ENCODE results near the gene ABCC6.
"Not testable (repeated sequence)": the region's sequence is repeated elsewhere in the genome, so short reads cannot be mapped to it uniquely, and the experiment has no call there.

The ABCC6 gene

DNA sequence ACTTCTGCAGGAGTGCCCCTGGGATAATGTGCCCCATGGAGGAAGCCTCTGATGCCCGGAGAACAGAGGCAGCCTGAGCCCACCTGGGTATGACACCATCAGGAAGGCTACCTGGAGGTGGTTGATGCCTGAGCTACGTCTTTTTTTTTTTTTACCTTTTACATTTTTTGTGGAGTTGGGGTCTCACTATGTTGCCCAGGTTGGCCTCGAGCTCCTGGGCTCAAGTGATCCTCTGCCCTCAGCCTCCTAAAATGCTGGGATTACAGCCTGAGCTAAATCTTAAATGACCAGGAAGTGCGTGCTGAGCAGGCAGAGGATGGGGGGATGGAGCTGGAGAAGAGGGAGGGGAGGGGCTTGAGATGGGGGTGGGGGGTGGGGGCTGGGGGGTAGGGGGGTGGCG, 32.7 kb downstream of the ABCC6 start:
- DNase-seq (ENCODE audit: low read depth in 2 of 2) = no peak

DNA sequence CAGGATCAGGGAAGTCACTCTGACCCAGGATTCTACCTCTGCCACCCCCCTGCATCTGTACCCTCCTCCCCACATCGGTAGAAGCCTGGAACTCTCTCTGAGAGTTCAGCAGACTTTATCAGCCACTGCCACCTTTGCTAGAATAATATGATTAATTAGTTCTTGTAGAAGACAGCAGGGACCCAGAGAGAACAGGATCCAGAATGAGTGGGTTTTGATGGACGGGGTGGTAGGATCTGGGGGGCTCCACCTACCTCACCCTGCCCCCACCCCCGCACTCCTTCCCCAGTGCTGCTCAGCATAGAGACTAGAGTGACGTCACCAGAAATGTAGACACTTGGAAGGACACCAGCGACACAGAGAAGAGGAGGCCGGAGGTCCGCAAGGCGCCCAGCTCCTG, 33.5 kb downstream of the ABCC6 start:
- DNase-seq (ENCODE audit: low read depth in 2 of 2) = no peak

DNA sequence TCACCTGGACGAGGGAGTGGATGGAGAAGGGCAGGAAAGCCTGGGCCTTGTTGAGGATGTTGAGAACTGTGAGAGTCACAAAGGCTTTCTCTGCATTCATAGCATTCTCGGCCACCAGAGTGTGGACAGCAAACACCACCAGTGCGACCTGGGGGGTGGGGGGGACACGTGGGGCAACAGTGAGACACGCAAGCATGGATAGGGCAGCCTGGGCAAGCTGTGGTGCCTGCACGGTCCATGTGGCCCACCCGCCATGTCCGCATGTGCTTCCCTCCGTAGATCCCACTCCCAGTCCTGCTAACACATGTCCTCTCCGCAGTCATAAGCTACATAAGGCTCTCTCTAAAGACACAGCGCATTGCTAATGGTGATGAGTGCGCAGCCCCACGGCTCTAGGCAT, 34.5 kb downstream of the ABCC6 start:
- no peak for DNase-seq (ENCODE audit: low read depth in 2 of 2)

DNA sequence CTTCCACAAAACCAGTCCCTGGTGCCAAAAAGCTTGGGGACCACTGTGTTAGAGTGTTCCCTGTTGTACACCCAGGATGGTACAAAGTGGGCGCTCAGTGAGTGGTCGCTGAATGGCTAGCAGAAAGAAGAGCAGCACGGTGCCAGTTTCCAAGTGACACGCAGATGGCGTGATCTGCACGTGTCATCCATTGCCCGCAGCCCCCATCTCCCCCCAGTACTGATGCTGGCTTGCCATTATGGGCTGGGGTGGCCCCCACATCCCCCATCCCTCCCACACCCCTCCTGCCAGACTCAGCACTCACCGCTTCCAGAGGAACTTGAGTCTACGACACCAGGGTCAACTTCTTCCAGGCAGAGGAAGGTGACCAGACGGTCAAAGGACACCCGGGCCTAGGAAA, 36.5 kb downstream of the ABCC6 start:
- no peak for DNase-seq (ENCODE audit: low read depth in 2 of 2)

DNA sequence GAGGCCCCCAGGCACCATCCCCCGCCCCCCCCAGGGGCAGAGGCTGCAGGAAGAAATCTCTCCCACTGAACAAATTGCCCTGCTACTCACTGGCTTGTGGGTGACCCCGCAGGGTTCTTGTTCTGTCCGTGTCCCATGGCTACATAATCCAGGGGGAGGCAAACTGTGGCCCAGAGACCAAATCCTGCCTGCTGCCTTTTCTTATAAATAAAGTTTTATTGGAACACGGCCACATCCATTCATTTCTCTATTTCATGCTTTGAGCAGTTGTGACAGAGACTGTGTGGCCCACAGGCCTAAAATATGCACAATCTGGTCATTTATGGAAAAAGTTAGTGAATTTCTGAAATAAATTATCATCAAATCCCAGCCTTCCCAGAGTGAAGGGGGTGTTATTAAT, 38.2 kb downstream of the ABCC6 start:
- DNase-seq (ENCODE audit: low read depth in 2 of 2) = no peak

DNA sequence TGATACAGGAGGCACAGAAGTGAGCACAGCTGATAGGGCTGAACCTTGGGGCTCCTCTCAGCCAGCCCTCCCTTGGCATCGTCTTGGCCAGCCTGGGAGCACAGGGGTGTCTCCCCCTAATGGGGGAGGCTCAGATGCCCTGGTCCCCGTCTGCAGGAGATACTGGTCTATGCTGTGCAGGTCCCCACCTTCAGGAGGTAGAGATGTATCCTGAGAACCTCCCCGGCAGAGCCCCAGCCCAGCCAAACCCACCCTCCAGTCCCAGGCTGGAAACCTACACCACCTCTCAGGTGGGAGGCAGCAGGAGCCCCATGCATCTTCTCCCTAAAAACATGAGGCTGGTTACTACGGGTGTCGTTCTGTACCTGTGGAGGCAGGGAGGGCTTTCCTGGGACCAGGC, 38.7 kb downstream of the ABCC6 start:
- no peak for DNase-seq (ENCODE audit: low read depth in 2 of 2)

DNA sequence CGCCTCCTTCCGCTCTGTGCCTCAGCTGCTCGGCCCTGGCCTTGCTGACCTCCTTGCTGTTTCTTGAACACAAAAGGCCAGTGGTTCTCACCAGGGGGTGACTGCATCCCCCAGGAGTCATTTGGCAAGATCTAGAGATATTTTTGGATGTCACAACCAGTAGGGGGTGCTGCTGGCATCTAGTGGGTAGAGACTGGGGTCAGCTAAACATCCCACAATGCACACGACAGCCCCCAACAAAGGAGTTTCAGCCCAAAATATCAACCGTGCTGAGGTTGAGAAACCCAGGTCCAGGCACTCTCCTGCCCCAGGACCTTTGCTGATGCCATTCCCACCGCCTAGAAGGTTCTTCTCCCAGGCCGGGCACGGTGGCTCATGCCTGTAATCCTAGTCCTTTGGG, 39.7 kb downstream of the ABCC6 start:
- no peak for DNase-seq (ENCODE audit: low read depth in 2 of 2)

DNA sequence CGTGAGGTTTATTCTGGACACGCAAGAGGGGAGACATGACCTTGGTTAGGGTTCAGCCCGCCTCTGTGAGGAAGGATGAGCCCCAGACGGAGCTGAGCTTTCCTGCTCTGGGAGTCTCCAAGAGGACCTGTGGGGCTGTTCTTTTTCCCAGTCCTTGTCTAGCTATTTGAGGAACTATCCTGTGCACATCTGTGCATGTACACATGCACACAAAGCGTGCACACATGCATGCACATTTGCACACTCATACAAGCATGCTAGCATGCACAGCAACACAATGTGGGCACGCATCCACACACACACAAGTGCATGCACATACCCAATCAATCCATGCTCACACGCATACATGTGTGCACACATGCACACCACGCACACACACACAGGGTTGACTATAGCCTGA, 40.4 kb downstream of the ABCC6 start:
- no peak for DNase-seq (ENCODE audit: low read depth in 2 of 2)

DNA sequence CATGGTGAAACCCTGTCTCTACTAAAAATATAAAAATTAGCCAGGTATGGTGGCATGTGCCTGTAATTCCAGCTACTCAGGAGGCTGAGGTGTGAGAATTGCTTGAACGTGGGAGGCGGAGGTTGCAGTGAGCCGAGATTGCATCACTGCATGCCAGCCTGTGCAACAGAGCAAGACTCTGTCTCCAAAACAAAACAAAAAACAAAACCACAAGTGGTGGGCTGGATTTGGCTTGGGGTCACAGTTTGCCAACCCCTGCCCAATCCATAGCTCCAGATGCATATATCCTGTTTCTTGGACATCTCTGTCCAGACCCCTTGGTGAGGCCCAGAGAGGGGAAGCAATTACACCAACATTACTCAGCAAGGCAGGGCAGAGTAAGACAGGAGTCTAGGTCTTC, 41.5 kb downstream of the ABCC6 start:
- DNase-seq (ENCODE audit: low read depth in 2 of 2) = not testable (repeated sequence)

DNA sequence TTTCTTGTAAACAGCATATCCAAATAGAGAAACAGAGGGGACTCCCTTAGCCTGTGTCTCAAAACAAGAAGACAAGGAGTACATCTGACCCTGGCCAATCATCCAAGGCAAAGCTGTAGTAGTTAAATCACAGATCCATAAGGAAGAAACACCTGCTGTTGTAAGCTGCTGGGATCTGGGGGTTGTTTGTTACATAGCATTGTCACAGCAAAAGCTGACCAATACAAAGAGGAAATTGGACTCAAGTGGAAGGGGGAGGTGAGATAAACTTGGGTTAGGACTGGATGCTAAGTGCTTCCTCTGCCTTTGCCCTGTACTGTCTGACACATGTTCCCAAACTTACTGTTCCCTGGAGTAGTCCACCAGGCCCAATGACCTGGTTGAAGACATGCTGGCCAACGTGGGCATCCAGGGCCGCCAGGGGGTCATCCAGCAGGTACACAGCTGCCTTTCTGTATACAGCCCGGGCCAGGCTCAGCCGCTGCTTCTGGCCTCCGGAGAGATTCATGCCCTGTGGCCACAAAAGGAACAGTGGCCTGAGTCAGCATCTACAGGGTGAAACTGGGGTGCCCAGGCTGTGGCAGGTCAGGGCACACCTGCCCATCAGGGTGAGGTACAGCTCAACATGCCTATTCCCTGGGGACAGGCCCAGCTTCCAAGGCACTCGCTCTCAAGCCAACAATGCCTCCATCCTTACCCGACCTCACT, 44.7 kb downstream of the ABCC6 start:
- DNase-seq (ENCODE audit: low read depth in 2 of 2) = no peak

DNA sequence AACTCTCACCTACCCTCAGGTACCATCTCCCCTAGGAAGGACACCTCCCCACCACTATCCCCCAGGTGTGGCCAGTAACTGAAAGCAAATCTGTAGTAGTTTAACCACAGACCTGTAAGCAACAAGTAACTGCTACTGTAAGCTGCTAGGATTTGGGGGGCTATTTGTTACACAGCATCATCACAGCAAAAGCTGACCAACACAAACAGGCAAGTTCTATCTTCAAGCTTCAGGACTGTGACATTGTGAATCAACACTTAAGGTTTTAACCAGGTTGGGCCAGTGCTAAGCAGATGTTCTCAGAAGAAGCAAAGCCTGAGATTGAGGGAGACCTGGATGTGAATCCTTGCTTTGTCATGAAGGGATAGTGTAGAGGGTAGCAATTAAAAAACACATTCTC, 47.0 kb downstream of the ABCC6 start:
- DNase-seq (ENCODE audit: low read depth in 2 of 2) = no peak

DNA sequence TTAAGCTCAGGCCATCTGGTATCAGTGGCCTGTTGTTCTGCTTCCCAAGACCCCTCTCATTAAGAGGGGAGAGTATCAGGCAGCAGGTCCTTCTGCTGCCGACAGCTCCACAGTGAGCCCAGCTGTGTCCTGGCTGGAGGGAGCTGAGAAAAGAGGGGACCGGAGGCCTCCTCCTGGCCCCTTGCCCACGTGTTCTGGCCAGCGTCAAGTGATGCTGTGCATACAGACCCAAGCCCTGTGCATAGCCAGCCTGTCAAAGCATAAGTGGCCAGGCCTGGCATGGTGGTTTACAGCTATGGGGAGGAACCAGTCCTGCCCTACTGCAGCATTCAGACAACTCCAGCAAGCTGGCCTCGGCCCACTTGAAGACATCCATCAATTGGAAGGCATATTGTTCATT, 48.0 kb downstream of the ABCC6 start:
- DNase-seq (ENCODE audit: low read depth in 2 of 2) = no peak

DNA sequence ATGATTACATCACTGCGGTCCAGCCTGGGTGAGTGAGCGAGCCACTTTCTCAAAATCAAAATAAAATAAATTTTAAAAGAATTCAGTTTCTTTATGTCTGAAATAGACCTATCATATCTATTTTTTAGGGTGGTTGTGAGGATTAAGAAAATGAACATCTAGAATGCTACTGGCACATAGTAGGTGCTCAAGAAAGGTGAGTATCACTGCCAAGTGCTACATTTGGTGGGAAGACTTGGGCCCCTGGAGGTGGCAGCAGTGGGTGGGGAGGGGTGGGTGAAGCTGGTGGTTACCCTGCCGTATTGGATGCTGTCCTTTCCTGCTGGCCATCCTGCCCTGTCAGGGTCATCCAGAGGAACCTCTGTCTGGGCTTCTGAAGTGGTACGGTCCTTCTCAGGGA, 50.3 kb downstream of the ABCC6 start:
- no peak for DNase-seq (ENCODE audit: low read depth in 2 of 2)

DNA sequence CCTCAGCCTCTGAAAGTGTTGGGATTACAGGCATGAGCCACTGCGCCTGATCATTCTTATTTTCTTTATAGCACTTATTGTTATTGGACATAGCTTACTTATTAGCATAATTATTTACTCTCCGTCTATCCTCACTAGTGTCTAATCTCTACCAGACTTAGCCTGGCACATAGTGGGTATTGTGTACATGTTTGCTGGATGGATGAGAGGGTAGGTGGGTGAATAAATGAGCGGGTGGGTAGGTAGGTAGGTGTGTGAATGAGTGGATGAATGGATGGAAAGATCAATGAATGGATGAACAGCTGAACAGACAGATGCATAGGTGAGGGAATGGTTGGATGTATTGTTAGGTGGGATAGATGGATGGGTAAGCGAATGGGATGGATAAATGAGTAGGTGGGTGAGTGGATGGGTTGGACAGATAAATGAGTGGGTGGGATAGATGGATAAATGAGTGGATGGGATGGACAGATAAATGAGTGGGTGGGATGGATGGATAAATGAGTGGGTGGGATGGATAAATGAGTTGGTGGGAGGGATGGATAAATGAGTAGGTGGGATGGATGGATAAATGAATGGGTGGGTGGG, 51.9 kb downstream of the ABCC6 start:
- no peak for DNase-seq (ENCODE audit: low read depth in 2 of 2)

DNA sequence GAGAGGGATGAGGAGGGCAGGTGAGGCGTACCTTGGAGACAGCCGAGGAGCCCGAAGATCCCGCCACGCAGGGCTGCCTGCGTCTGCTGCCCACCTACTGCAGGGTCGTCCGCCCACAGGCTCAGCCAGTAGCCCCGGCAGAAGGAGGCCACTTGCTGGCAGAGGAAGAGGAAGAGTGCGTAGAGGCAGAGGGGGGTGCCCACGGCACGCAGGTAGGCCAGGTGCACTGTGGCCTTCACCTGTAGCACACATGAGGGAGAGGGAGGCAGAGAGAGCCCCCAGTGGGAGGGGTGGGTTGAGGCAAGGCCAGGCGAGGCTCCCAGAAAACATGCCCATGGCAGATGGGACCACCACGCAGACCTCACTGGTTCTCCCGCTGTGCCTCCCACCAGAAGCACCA, 53.7 kb downstream of the ABCC6 start:
- no peak for DNase-seq (ENCODE audit: low read depth in 2 of 2)

DNA sequence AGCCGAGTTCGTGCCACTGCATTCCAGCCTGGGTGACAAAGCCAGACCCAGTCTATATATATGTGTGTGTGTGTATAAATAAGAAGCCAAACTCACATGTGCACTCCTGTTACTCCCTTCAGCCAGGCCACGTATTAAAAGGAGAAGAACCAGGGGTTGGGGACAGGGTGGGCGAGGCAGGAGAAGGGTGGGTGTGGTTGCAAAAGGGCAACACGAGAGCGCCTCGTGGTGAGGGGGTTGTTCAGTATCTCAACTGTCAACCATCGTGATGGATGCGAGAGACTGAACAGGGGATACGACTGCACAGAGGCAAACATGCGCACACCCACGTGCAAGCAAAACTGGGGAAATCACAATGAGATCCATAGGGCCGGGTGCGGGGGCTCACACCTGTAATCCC, 54.9 kb downstream of the ABCC6 start:
- no peak for DNase-seq (ENCODE audit: low read depth in 2 of 2)

DNA sequence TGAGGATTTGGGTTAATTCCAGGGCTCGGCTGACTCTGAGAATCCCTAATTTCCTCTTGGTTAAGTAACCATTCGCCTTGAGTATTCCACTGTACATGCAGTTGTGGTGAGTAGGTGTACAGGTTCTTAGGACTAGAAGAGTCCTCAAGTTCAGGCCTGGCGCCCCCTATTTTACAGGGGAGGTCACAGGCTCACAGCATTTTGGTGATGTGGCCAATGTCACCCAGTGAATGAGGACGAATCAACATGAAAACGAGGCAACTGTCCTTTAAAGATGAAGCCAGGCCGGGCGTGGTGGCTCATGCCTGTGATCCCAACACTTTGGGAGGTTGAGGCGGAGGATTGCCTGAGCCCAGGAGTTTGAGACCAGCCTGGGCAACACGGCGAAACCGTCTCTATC, 55.4 kb downstream of the ABCC6 start:
- no peak for DNase-seq (ENCODE audit: low read depth in 2 of 2)

DNA sequence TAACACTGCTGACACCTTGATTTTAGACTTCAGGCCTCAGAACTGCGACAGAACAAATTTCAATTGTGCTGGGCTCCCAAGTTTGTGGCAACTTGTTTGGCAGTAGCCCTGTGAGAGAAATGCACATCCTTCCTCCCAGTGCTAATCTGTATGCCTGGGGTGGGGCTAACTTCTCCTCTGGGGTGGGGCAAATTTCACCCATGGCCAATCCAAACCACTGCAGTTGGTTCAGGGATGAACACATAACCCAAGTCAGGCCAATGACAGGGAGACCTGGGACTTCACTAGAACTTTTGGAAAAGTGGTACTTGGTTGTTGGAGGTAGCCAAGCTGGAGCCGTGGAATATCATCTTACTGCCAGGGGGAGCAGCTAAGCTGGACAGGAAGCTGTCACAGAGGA, 56.3 kb downstream of the ABCC6 start:
- DNase-seq (ENCODE audit: low read depth in 2 of 2) = no peak

DNA sequence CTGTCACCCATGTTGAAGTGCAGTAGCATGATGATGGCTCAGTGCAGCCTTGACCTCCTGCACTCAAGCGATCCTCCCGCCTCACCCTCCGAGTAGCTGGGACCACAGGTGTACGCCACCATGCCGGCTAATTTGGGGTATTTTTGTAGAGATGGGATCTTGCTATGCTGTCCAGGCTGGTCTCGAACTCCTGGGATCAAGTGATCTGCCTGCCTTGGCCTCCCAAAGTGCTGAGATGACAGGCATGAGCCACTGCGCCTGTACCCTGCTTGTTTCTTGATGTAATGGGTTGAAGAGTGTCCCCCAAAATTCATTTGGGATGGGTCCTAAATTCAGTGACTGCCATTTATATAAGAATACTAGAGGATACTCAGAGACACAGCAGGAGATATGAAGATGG, 57.2 kb downstream of the ABCC6 start:
- DNase-seq (ENCODE audit: low read depth in 2 of 2) = no peak

DNA sequence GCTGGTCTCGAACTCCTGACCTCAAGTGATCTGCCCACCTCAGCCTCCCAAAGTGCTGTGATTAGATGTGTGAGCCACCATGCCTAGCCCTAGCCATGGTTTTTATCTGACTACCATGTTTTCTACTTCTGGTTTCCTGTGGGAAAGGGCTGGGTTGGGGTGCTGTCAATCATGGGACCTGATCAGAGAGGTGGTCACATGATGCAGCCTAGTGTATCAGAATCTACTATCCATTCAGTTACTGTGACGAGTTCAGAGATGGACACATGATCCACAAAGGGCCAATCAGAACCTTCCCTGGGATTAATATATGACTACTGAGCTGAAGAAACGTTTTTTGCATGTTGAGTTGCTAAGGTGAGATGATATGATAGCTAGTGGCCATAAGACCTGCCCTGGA, 59.1 kb downstream of the ABCC6 start:
- no peak for DNase-seq (ENCODE audit: low read depth in 2 of 2)

DNA sequence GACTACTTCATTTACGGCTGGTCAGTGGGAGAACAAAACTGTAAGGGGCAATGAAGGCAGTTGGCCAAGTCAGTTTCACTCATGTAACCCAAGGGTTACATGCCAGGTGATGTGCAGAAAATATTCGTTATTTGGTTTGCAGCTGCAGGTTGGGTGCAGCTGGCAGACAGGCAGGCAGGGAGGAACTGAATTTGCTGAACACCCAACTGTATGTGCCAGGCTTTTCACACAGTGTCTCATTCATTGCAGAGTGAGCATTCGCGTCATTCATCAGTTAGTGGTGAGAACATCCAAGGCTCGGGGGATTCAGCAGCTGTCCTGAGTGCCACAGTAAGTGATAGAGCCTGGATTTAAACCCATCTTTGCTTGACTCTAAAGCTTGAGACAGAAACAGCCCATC, 59.7 kb downstream of the ABCC6 start:
- DNase-seq (ENCODE audit: low read depth in 2 of 2) = no peak

DNA sequence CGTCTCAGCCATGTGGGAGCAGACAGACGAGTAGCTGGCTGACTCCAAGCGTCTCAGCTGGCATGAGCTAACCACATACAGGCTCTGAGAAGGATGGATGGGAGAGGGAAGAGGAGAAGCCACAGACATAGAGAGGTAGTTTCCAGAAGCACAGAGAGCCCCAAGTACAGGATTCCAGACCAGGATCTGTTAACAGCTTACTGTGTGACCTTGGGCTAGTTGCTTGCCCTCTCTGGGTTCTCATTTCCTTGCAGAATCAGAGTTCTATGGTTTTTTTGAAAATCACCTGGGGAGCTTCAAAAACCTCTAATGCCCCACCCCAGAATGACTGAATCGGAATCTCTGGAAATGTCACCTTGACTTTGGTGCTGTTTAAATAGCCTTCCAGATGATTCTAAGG, 60.2 kb downstream of the ABCC6 start:
- DNase-seq (ENCODE audit: low read depth in 2 of 2) = no peak

DNA sequence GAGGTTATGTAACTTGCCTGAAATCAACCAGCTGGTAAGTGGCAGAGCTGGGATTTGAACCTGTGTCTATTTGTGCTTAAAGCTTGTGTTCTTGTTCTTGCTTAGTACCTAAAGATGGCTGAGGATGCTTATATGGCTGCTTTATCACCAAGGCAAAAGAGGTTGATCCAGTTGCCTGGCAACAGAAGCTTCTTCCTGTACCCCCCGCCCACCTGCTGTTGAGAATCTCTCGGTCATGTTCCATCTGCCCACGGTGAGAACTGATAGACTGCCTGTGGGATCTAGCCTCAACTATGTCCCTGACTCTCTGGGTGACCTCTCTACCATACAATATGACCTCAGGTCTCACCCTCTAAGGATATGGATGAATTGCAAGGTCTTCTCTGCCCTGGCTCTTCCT, 60.7 kb downstream of the ABCC6 start:
- no peak for DNase-seq (ENCODE audit: low read depth in 2 of 2)

DNA sequence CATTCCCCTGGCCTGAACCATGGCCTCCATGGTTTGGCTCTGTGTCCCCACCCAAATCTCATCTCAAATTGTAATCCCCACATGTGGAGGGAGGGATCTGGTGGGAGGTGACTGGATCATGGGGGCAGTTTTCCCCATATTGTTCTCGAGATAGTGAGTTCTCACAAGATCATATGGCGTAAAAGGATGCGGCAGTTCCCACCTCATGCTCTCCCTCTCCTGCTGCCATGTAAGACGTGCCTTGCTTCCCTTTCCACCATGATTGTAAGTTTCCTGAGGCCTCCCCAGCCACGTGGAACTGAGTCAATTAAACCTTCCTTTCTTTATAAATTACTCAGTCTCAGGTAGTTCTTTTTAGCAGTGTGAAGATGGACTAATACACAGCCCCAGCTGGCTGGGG, 61.5 kb downstream of the ABCC6 start:
- not testable (repeated sequence) for DNase-seq (ENCODE audit: low read depth in 2 of 2)

All from stimulated activated CD4-positive, alpha-beta T cell treated with anti-CD3 and anti-CD28 coated beads, Interleukin-12 subunit alpha, Interleukin-12 subunit beta, amount 100 ng/mL, for 24 hours (primary cell).